K562 (cell line): Measurements from ENCODE around the gene LRP1B.
"Not testable (repeated sequence)": the region's sequence is repeated elsewhere in the genome, so short reads cannot be mapped to it uniquely, and the experiment has no call there.

Source experiments
- CREB3 ChIP-seq: fragments of 450-650 bp; conservative IDR thresholded peaks from 2 replicates; pipeline ENCODE4 v1.6.1; 2016; ENCODE audit warnings: missing genetic modification characterization, low read depth, mild to moderate bottlenecking, missing compliant biosample characterization, moderate library complexity
- CTBP1 ChIP-seq: fragments of 450-650 bp; IDR thresholded peaks from 2 replicates; pipeline ENCODE4 v1.6.1; 2016; ENCODE audit warnings: borderline replicate concordance
- MAZ ChIP-seq, 2 experiments: fragments of 450-650 bp in 1 of 2; sonication (generic) in 1 of 2; formaldehyde crosslinking; IDR thresholded peaks in 1 of 2; conservative IDR thresholded peaks in 1 of 2; 2 replicates each; pipeline versions ENCODE4 v1.4.0 to v1.5.0; 2020; ENCODE audit warnings: mild to moderate bottlenecking in 1 of 2, missing genetic modification reagents in 1 of 2
- NCOA2 ChIP-seq, 2 experiments: fragments of 450-650 bp; IDR thresholded peaks; 2 replicates each; pipeline ENCODE4 v1.6.1; 2018; ENCODE audit warnings: mild to moderate bottlenecking in 2 of 2, moderate library complexity in 1 of 2; ENCODE audit not compliant: partially characterized antibody in 2 of 2
- POLR2A ChIP-seq: fragments of 450-650 bp; conservative IDR thresholded peaks from 2 replicates; pipeline ENCODE4 v1.6.1; 2016
- ZFP91 ChIP-seq: sonication (generic); formaldehyde crosslinking; IDR thresholded peaks from 2 replicates; pipeline ENCODE4 v1.8.0; 2022; ENCODE audit warnings: mild to moderate bottlenecking, missing genetic modification reagents
- TF ChIP-seq, protein P1 (sequence below), 3 experiments: IDR thresholded peaks in 2 of 3; conservative IDR thresholded peaks in 1 of 3; 2 replicates each; pipeline ENCODE4 v1.5.1; 2011 to 2012; ENCODE audit warnings: low read length in 3 of 3, mild to moderate bottlenecking in 3 of 3, control low read depth in 2 of 3, improper control_type of control experiment in 1 of 3, inconsistent platforms in 1 of 3, low read depth in 1 of 3, mixed read lengths in 1 of 3, moderate library complexity in 1 of 3; ENCODE audit not compliant: insufficient read depth in 2 of 3

- not testable (repeated sequence) for TF ChIP-seq POLR2A; NCOA2 (IDR thresholded peaks at IDR 0.05; ENCODE audit: partially characterized antibody in 2 of 2); CTBP1; CREB3 (tag); MAZ (CRISPR knock-in tag; conservative IDR thresholded peaks at IDR 0.05 in 1 of 2, IDR thresholded peaks at IDR 0.05 in 1 of 2); ZFP91 (CRISPR knock-in tag)
- TF ChIP-seq, protein P1, sequence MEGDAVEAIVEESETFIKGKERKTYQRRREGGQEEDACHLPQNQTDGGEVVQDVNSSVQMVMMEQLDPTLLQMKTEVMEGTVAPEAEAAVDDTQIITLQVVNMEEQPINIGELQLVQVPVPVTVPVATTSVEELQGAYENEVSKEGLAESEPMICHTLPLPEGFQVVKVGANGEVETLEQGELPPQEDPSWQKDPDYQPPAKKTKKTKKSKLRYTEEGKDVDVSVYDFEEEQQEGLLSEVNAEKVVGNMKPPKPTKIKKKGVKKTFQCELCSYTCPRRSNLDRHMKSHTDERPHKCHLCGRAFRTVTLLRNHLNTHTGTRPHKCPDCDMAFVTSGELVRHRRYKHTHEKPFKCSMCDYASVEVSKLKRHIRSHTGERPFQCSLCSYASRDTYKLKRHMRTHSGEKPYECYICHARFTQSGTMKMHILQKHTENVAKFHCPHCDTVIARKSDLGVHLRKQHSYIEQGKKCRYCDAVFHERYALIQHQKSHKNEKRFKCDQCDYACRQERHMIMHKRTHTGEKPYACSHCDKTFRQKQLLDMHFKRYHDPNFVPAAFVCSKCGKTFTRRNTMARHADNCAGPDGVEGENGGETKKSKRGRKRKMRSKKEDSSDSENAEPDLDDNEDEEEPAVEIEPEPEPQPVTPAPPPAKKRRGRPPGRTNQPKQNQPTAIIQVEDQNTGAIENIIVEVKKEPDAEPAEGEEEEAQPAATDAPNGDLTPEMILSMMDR (IDR thresholded peaks at IDR 0.05 in 2 of 3, conservative IDR thresholded peaks at IDR 0.05 in 1 of 3; ENCODE audit: insufficient read depth in 2 of 3, low read depth in 1 of 3, low read length in 3 of 3): not testable (repeated sequence)
These were observed 43.2 kb downstream of the LRP1B start for GRCh38 chr2:142087585-142087984.
